CD8-positive, alpha-beta memory T cell (primary cell): ENCODE data around the gene RPA3. TPM values are rescaled to one million over a fixed set of nuclear protein-coding genes. Genes with fewer than 3 reads are reported as not detected.
"Not testable (repeated sequence)": the region's sequence is repeated elsewhere in the genome, so short reads cannot be mapped to it uniquely, and the experiment has no call there.

ENCODE experiments used
- CTCF ChIA-PET: fragments of 350-600 bp; sonication (Branson Sonifier 250); formaldehyde crosslinking; loops from one replicate; lab custom pipeline; 2021; ENCODE audit warnings: antibody characterized with exemption; lab: Charles Lee
- POLR2A ChIA-PET: fragments of 350-600 bp; sonication (Branson Sonifier 250); formaldehyde crosslinking; loops from one replicate; lab custom pipeline; 2021; ENCODE audit warnings: antibody characterized with exemption; lab: Charles Lee
- DNase-seq, 5 donors: peaks; one replicate each; pipeline versions ENCODE4 v3.0.0 to v3.0.0-alpha.2; 2020 to 2022; ENCODE audit warnings: mixed read lengths in 1 of 5
- H3K27ac ChIP-seq: one replicate; pipeline ENCODE4 v1.7.0; 2013; ENCODE audit warnings: low read depth, mild to moderate bottlenecking, low read length, moderate library complexity
- H3K27me3 ChIP-seq: 2 replicates; pipeline ENCODE4 v1.7.0; 2013; ENCODE audit warnings: low read length, mild to moderate bottlenecking; ENCODE audit not compliant: insufficient read depth, poor library complexity, severe bottlenecking
- H3K36me3 ChIP-seq: 2 replicates; pipeline ENCODE4 v1.7.0; 2013; ENCODE audit warnings: mild to moderate bottlenecking, low read length, moderate library complexity; ENCODE audit not compliant: insufficient read depth
- H3K4me1 ChIP-seq: 2 replicates; pipeline ENCODE4 v1.7.0; 2013; ENCODE audit warnings: mild to moderate bottlenecking, low read length, moderate library complexity; ENCODE audit not compliant: insufficient read depth
- H3K4me3 ChIP-seq: 2 replicates; pipeline ENCODE4 v1.7.0; 2013; ENCODE audit warnings: mild to moderate bottlenecking, low read length
- H3K9me3 ChIP-seq: 2 replicates; pipeline ENCODE4 v1.7.0; 2013; ENCODE audit warnings: mild to moderate bottlenecking, low read length
- H3K27ac Mint-ChIP-seq, 8 donors: one replicate each; pipeline ENCODE4 v1.8.0; 2020 to 2021; ENCODE audit warnings: mixed read lengths in 8 of 8, mild to moderate bottlenecking in 6 of 8, inconsistent platforms in 3 of 8, moderate library complexity in 3 of 8
- H3K27me3 Mint-ChIP-seq, 2 donors: one replicate each; pipeline ENCODE4 v1.8.0; 2020 to 2021; ENCODE audit warnings: mixed read lengths in 2 of 2, mild to moderate bottlenecking in 1 of 2, moderate library complexity in 1 of 2
- H3K36me3 Mint-ChIP-seq, 3 donors: one replicate each; pipeline ENCODE4 v1.8.0; 2020 to 2021; ENCODE audit warnings: mixed read lengths in 3 of 3, inconsistent platforms in 1 of 3, mild to moderate bottlenecking in 1 of 3
- H3K4me1 Mint-ChIP-seq, 3 donors: one replicate each; pipeline ENCODE4 v1.8.0; 2020 to 2021; ENCODE audit warnings: mixed read lengths in 3 of 3, inconsistent platforms in 1 of 3, mild to moderate bottlenecking in 1 of 3
- H3K4me3 Mint-ChIP-seq, 7 donors: one replicate each; pipeline ENCODE4 v1.8.0; 2020 to 2021; ENCODE audit warnings: mixed read lengths in 7 of 7, mild to moderate bottlenecking in 6 of 7, moderate library complexity in 4 of 7, inconsistent platforms in 2 of 7
- H3K9me3 Mint-ChIP-seq, 5 donors: one replicate each; pipeline ENCODE4 v1.8.0; 2020 to 2022; ENCODE audit warnings: mixed read lengths in 5 of 5, mild to moderate bottlenecking in 3 of 5, moderate library complexity in 2 of 5, inconsistent platforms in 1 of 5
- polyA plus RNA-seq: library from polyadenylated mRNA; unstranded; fragments of 300-500 nt; fragmentation: Illumina TruSeq; gene quantifications from one replicate; pipeline ENCODE4 v1.2.3, GENCODE V29; 2021
- total RNA-seq, 2 experiments: library from RNA; stranded (reverse); gene quantifications; one replicate each; pipeline ENCODE4 v1.2.3, GENCODE V29; 2021

Gene RPA3
- total and polyA plus RNA-seq, 3 experiments from 2014 or later, result 94.9 to 149 (median 145) TPM

- Histone ChIP-seq H3K9me3 (no peaks in the 10 kb centered on the region), H3K4me1 (peaks cover 5% of the 10 kb centered on the region), H3K27me3 (no peaks in the 10 kb centered on the region), H3K27ac (no peak overlapping the region), H3K4me3 (no peak overlapping the region), H3K36me3 (no peaks in the 10 kb centered on the region)
- no peak for DNase-seq
- POLR2A ChIA-PET, result no interaction called here
- Mint-ChIP-seq H3K27me3 (no peaks in the 10 kb centered on the region), H3K36me3 (peaks cover 0 to 11% (median 8%) of the 10 kb centered on the region in 3 donors), H3K4me3 (no peak overlapping the region), H3K27ac (no peak overlapping the region), H3K4me1 (peaks cover 18 to 33% (median 20%) of the 10 kb centered on the region in 3 donors), H3K9me3 (no peaks in the 10 kb centered on the region)
- CTCF ChIA-PET, result interaction anchor here (1.3 kb wide), 1 partner anchor 21 kb away, joined by 3 read pairs; no protein-coding TSS in a partner anchor
These were observed 30.6 kb downstream of the RPA3 start for GRCh38 chr7:7687800-7688199.

- Histone ChIP-seq H3K27me3 (no peaks in the 10 kb centered on the region), H3K9me3 (no peaks in the 10 kb centered on the region), H3K27ac (no peak overlapping the region), H3K4me3 (no peak overlapping the region), H3K4me1 (peaks cover 5% of the 10 kb centered on the region), H3K36me3 (no peaks in the 10 kb centered on the region)
- H3K9me3 Mint-ChIP-seq, result no peaks in the 10 kb centered on the region
- ChIA-PET POLR2A (no interaction called here), CTCF (interaction anchor here (1.0 kb wide), 1 partner anchor 10 kb away, joined by 3 read pairs; no protein-coding TSS in a partner anchor)
- peaks cover 0 to 8% (median 5%) of the 10 kb centered on the region in 3 donors for H3K36me3 Mint-ChIP-seq
- H3K27ac Mint-ChIP-seq, result peak overlapping the region in 2 of 8 donors; percentile 13 to 38
- no peak overlapping the region for H3K4me3 Mint-ChIP-seq
- peaks cover 21 to 41% (median 25%) of the 10 kb centered on the region in 3 donors for H3K4me1 Mint-ChIP-seq
- no peak for DNase-seq
- H3K27me3 Mint-ChIP-seq, result no peaks in the 10 kb centered on the region
These were observed 31.4 kb downstream of the RPA3 start for GRCh38 chr7:7686811-7687508.

- Histone ChIP-seq H3K4me3 (no peak overlapping the region), H3K36me3 (no peaks in the 10 kb centered on the region)
- peaks cover 39 to 50% (median 40%) of the 10 kb centered on the region in 3 donors for H3K4me1 Mint-ChIP-seq
These were observed 35.5 kb downstream of the RPA3 start for GRCh38 chr7:7682861-7683260.

GRCh38 chr7:7681936-7682329, 36.5 kb downstream of the RPA3 start:
- no peaks in the 10 kb centered on the region for H3K36me3 ChIP-seq
- H3K4me1 ChIP-seq, result peaks cover 13% of the 10 kb centered on the region
- Mint-ChIP-seq H3K4me3 (no peak overlapping the region), H3K27ac (peak overlapping the region in 1 of 8 donors; percentile 51), H3K9me3 (peaks cover 3 to 8% (median 4%) of the 10 kb centered on the region in 5 donors), H3K27me3 (no peaks in the 10 kb centered on the region), H3K4me1 (peaks cover 34 to 43% (median 35%) of the 10 kb centered on the region in 3 donors), H3K36me3 (peaks cover 5 to 10% (median 7%) of the 10 kb centered on the region in 3 donors)
- no peak overlapping the region for H3K4me3 ChIP-seq
- ChIA-PET POLR2A (no interaction called here), CTCF (interaction anchor here (1.0 to 2.1 kb wide), 12 partner anchors 33 to 536 kb away, joined by 3 to 16 read pairs (median 4); partner anchors contain the start of gene GLCCI1)
- no peak overlapping the region for H3K27ac ChIP-seq
- no peaks in the 10 kb centered on the region for H3K27me3 ChIP-seq
- H3K9me3 ChIP-seq, result no peaks in the 10 kb centered on the region
- no peak for DNase-seq

More at GRCh38 chr7:7682861-7683260, 35.5 kb downstream of the RPA3 start:
- Mint-ChIP-seq H3K27ac (no peak overlapping the region), H3K4me3 (peak overlapping the region in 2 of 7 donors; percentile 19 to 38), H3K27me3 (no peaks in the 10 kb centered on the region), H3K9me3 (peaks cover 2 to 3% (median 2%) of the 10 kb centered on the region in 5 donors), H3K36me3 (peaks cover 2 to 9% (median 3%) of the 10 kb centered on the region in 3 donors)
- Histone ChIP-seq H3K9me3 (no peaks in the 10 kb centered on the region), H3K27me3 (no peaks in the 10 kb centered on the region), H3K4me1 (peaks cover 13% of the 10 kb centered on the region), H3K27ac (no peak overlapping the region)
- no peak for DNase-seq
- ChIA-PET CTCF (no interaction called here), POLR2A (no interaction called here)

GRCh38 chr7:7681191-7681935, 37.0 kb downstream of the RPA3 start:
- Histone ChIP-seq H3K27me3 (no peaks in the 10 kb centered on the region), H3K4me3 (no peak overlapping the region), H3K4me1 (peaks cover 8% of the 10 kb centered on the region), H3K36me3 (no peaks in the 10 kb centered on the region), H3K27ac (no peak overlapping the region), H3K9me3 (no peaks in the 10 kb centered on the region)
- Mint-ChIP-seq H3K4me3 (peak overlapping the region in 2 of 7 donors; percentile 16 to 35), H3K36me3 (peaks cover 5 to 7% (median 7%) of the 10 kb centered on the region in 3 donors), H3K4me1 (peaks cover 30 to 39% (median 31%) of the 10 kb centered on the region in 3 donors), H3K9me3 (peaks cover 3 to 8% (median 4%) of the 10 kb centered on the region in 5 donors), H3K27ac (peak overlapping the region in 5 of 8 donors; percentile 6 to 69 (median 30)), H3K27me3 (no peaks in the 10 kb centered on the region)
- DNase-seq, result peak in 3 of 5 donors; percentile 14 to 47 (median 41)
- CTCF ChIA-PET, result interaction anchor here (0.7 to 2.1 kb wide), 20 partner anchors 33 to 536 kb away, joined by 3 to 16 read pairs (median 4); partner anchors contain the start of genes GLCCI1 and UMAD1
- POLR2A ChIA-PET, result interaction anchor here (1.6 kb wide), 1 partner anchor 495 kb away, joined by 3 read pairs; no protein-coding TSS in a partner anchor

GRCh38 chr7:7679640-7680039, 38.8 kb downstream of the RPA3 start:
- CTCF ChIA-PET, POLR2A ChIA-PET, H3K4me1 ChIP-seq, DNase-seq, H3K27me3 Mint-ChIP-seq, H3K9me3 ChIP-seq, H3K4me3 ChIP-seq, H3K4me3 Mint-ChIP-seq, H3K27ac ChIP-seq, H3K9me3 Mint-ChIP-seq, H3K36me3 ChIP-seq, H3K27me3 ChIP-seq: not testable (repeated sequence)
- peaks cover 24 to 36% (median 34%) of the 10 kb centered on the region in 3 donors for H3K4me1 Mint-ChIP-seq
- H3K36me3 Mint-ChIP-seq, result peaks cover 12 to 21% (median 16%) of the 10 kb centered on the region in 3 donors
- peak overlapping the region in 2 of 8 donors; percentile 20 to 31 for H3K27ac Mint-ChIP-seq

- POLR2A ChIA-PET, result no interaction called here
These were observed 42.7 kb downstream of the RPA3 start for GRCh38 chr7:7675686-7676085.

More at GRCh38 chr7:7675686-7676085, 42.7 kb downstream of the RPA3 start:
- peaks cover 25 to 45% (median 39%) of the 10 kb centered on the region in 3 donors for H3K4me1 Mint-ChIP-seq
- CTCF ChIA-PET, result no interaction called here
- Histone ChIP-seq H3K4me1 (peaks cover 20% of the 10 kb centered on the region), H3K36me3 (peaks cover 5% of the 10 kb centered on the region), H3K4me3 (no peak overlapping the region), H3K27me3 (no peaks in the 10 kb centered on the region), H3K27ac (no peak overlapping the region), H3K9me3 (no peaks in the 10 kb centered on the region)
- no peak for DNase-seq
- H3K4me3 Mint-ChIP-seq, result no peak overlapping the region
- H3K27me3 Mint-ChIP-seq, result no peaks in the 10 kb centered on the region
- peaks cover 3 to 8% (median 4%) of the 10 kb centered on the region in 5 donors for H3K9me3 Mint-ChIP-seq
- peaks cover 12 to 37% (median 29%) of the 10 kb centered on the region in 3 donors for H3K36me3 Mint-ChIP-seq
- peak overlapping the region in 6 of 8 donors; percentile 5 to 89 (median 58) for H3K27ac Mint-ChIP-seq
